ENCODE measurements around the gene TMEM184B.

- TF ChIP-seq POLR2AphosphoS5 (IDR thresholded peaks at IDR 0.05; ENCODE audit: low read depth) (no peak), EZH2 (IDR thresholded peaks at IDR 0.05; ENCODE audit: low read depth, unreplicated experiment) (no peak), NANOG (IDR thresholded peaks at IDR 0.05; ENCODE audit: borderline replicate concordance) (no peak)
- TF ChIP-seq, protein P1, sequence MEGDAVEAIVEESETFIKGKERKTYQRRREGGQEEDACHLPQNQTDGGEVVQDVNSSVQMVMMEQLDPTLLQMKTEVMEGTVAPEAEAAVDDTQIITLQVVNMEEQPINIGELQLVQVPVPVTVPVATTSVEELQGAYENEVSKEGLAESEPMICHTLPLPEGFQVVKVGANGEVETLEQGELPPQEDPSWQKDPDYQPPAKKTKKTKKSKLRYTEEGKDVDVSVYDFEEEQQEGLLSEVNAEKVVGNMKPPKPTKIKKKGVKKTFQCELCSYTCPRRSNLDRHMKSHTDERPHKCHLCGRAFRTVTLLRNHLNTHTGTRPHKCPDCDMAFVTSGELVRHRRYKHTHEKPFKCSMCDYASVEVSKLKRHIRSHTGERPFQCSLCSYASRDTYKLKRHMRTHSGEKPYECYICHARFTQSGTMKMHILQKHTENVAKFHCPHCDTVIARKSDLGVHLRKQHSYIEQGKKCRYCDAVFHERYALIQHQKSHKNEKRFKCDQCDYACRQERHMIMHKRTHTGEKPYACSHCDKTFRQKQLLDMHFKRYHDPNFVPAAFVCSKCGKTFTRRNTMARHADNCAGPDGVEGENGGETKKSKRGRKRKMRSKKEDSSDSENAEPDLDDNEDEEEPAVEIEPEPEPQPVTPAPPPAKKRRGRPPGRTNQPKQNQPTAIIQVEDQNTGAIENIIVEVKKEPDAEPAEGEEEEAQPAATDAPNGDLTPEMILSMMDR (conservative IDR thresholded peaks at IDR 0.05; ENCODE audit: low read depth in 2 of 2) = no peak; a peak in 1 of 4 replicates
Observed at GRCh38 chr22:38196791-38197419, 75.9 kb downstream of the TMEM184B start.

All from GM23338 (cell line).